Measurements from ENCODE around the gene PRRT1.

PRRT1 gene

DNA sequence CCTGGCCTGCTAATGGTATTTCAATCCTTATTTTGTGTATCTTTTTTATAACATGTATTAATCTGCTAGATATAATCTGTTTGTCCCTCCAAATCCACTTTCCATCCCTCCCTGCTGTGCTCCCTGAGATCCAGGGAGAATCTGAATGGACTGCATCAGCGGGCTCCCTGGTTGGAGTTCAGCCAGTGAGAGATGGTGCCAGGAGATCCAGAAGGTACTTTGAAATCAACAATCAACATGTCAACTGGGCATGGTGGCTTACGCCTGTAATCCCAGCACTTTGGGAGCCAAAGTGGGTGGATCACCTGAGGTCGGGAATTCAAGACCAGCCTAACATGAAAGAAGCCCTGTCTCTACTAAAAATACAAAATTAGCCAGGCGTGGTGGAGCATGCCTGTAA, 28.1 kb downstream of the PRRT1 start:
- Histone ChIP-seq H3K79me2 (ENCODE audit: insufficient read depth, low read length) (peaks cover 32% of the 10 kb centered on the region), H3K9me3 (ENCODE audit: insufficient read depth, low read depth, low read length) (no peaks in the 10 kb centered on the region), H3K9ac (ENCODE audit: low read depth, low read length, poor library complexity, severe bottlenecking) (no peak overlapping the region), H3K4me2 (ENCODE audit: low read depth, low read length, poor library complexity, severe bottlenecking) (no peak overlapping the region), H3K4me3 (ENCODE audit: low read length, poor library complexity, severe bottlenecking) (no peak overlapping the region), H3K9me2 (replicated peaks; ENCODE audit: low read depth, low read length) (no peaks in the 10 kb centered on the region), H4K20me1 (ENCODE audit: insufficient read depth, low read length, poor library complexity, severe bottlenecking) (peaks cover 17% of the 10 kb centered on the region), H3K36me3 (ENCODE audit: insufficient read depth, low read length) (peaks cover 26% of the 10 kb centered on the region; the same call in 1 of the 2 replicates), H3K27me3 (ENCODE audit: insufficient read depth, low read length, poor library complexity, severe bottlenecking) (no peaks in the 10 kb centered on the region), H3K4me1 (ENCODE audit: insufficient read depth, low read length, poor library complexity, severe bottlenecking) (peaks cover 15% of the 10 kb centered on the region), H3F3A (ENCODE audit: low read depth) (no peaks in the 10 kb centered on the region), H2AFZ (ENCODE audit: low read length) (no peak overlapping the region)
- TF ChIP-seq, protein P1, sequence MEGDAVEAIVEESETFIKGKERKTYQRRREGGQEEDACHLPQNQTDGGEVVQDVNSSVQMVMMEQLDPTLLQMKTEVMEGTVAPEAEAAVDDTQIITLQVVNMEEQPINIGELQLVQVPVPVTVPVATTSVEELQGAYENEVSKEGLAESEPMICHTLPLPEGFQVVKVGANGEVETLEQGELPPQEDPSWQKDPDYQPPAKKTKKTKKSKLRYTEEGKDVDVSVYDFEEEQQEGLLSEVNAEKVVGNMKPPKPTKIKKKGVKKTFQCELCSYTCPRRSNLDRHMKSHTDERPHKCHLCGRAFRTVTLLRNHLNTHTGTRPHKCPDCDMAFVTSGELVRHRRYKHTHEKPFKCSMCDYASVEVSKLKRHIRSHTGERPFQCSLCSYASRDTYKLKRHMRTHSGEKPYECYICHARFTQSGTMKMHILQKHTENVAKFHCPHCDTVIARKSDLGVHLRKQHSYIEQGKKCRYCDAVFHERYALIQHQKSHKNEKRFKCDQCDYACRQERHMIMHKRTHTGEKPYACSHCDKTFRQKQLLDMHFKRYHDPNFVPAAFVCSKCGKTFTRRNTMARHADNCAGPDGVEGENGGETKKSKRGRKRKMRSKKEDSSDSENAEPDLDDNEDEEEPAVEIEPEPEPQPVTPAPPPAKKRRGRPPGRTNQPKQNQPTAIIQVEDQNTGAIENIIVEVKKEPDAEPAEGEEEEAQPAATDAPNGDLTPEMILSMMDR (conservative IDR thresholded peaks at IDR 0.05; ENCODE audit: low read length): no peak
- no peak for TF ChIP-seq EZH2phosphoT487 (IDR thresholded peaks at IDR 0.05; ENCODE audit: borderline replicate concordance)

DNA sequence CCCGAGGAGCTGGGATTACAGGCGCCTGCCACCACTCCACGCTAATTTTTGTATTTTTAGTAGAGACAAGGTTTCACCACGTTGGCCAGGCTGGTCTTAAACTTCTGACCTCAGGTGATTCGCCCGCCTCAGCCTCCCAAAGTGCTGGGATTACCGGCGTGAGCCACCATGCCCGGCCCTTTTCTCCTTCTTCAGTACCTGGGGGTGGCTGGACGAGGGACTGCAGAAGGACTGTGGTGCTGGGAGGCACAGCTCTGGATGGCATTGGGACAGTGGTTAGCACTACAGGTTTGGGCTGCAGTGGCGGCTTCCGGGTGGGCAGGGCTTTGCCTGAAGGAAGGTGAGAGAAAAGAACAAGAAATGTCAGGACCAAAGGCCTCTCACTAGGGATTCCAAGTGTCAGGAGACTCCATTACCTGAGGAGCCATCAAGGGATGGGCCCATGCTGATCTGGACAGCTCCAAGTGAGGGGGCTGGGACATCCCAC, 31.1 kb downstream of the PRRT1 start:
- Histone ChIP-seq H3K27me3 (ENCODE audit: insufficient read depth, low read length, poor library complexity, severe bottlenecking) (no peaks in the 10 kb centered on the region), H3K4me3 (ENCODE audit: low read length, poor library complexity, severe bottlenecking) (no peak overlapping the region), H3K9me3 (ENCODE audit: insufficient read depth, low read depth, low read length) (no peaks in the 10 kb centered on the region), H3K9ac (ENCODE audit: low read depth, low read length, poor library complexity, severe bottlenecking) (no peak overlapping the region), H2AFZ (ENCODE audit: low read length) (no peak overlapping the region), H3K4me2 (ENCODE audit: low read depth, low read length, poor library complexity, severe bottlenecking) (no peak overlapping the region), H3K4me1 (ENCODE audit: insufficient read depth, low read length, poor library complexity, severe bottlenecking) (no peaks in the 10 kb centered on the region), H3K79me2 (ENCODE audit: insufficient read depth, low read length) (peaks cover 9% of the 10 kb centered on the region; the same call in 1 of the 2 replicates), H3K36me3 (ENCODE audit: insufficient read depth, low read length) (peaks cover 56% of the 10 kb centered on the region; the same call in 1 of the 2 replicates), H4K20me1 (ENCODE audit: insufficient read depth, low read length, poor library complexity, severe bottlenecking) (peaks cover 2% of the 10 kb centered on the region), H3K9me2 (replicated peaks; ENCODE audit: low read depth, low read length) (no peaks in the 10 kb centered on the region), H3F3A (ENCODE audit: low read depth) (no peaks in the 10 kb centered on the region)
- TF ChIP-seq, protein P1 (conservative IDR thresholded peaks at IDR 0.05; ENCODE audit: low read length): no peak
- no peak for TF ChIP-seq EZH2phosphoT487 (IDR thresholded peaks at IDR 0.05; ENCODE audit: borderline replicate concordance)

DNA sequence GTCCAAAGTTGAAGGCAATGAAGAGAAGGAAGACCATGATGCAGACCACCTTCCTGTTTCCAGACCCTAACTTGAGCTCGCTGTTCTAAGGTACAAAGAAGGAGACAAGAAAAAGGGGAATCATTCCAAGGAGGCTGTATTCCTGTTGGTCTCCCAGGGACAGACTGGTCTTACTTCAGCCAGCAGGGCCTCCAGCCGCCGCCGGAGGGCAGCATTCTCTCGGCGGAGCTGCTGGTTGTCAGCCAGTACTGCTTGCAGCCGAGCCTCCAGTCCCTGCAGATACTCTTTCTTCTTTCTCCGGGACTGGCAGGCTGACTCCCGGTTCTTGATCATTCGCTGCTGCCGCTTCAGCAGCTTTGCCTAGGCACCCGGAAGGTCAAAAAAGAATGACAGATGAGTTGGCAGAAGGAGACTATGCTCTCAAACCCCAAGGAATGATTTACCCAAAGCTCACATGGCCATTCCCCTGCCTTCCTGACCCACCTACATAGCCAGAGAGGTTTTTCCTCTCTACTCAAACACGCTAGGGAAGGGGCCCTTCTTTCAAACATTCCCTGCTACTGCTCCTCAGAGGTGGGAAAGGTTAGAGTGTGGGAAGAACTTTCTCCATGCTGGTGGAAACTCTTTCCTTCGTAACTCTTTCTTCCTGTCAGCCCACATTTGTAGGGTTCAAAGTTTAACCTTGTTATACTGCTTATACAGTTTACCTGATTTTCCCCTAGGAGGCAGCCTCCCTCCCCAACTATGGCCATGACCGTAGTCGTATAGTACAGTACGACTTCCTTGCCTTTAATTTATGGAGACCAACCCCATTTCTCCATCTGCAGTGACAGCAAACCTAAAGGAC, 32.7 kb downstream of the PRRT1 start:
- Histone ChIP-seq H3K9me3 (ENCODE audit: insufficient read depth, low read depth, low read length) (no peaks in the 10 kb centered on the region), H3K4me2 (ENCODE audit: low read depth, low read length, poor library complexity, severe bottlenecking) (no peak overlapping the region), H3K4me1 (ENCODE audit: insufficient read depth, low read length, poor library complexity, severe bottlenecking) (no peaks in the 10 kb centered on the region), H3K4me3 (ENCODE audit: low read length, poor library complexity, severe bottlenecking) (no peak overlapping the region), H3K36me3 (ENCODE audit: insufficient read depth, low read length) (peaks cover 57% of the 10 kb centered on the region; the same call in 1 of the 2 replicates), H3K27me3 (ENCODE audit: insufficient read depth, low read length, poor library complexity, severe bottlenecking) (no peaks in the 10 kb centered on the region), H4K20me1 (ENCODE audit: insufficient read depth, low read length, poor library complexity, severe bottlenecking) (peaks cover 2% of the 10 kb centered on the region), H3K9me2 (replicated peaks; ENCODE audit: low read depth, low read length) (no peaks in the 10 kb centered on the region), H3K79me2 (ENCODE audit: insufficient read depth, low read length) (no peaks in the 10 kb centered on the region; the same call in 1 of the 2 replicates), H2AFZ (ENCODE audit: low read length) (no peak overlapping the region), H3F3A (ENCODE audit: low read depth) (no peaks in the 10 kb centered on the region), H3K9ac (ENCODE audit: low read depth, low read length, poor library complexity, severe bottlenecking) (no peak overlapping the region)
- TF ChIP-seq, protein P1 (conservative IDR thresholded peaks at IDR 0.05; ENCODE audit: low read length): peak; percentile 88
- TF ChIP-seq EZH2phosphoT487 (IDR thresholded peaks at IDR 0.05; ENCODE audit: borderline replicate concordance): no peak
